ENCODE measurements around the gene DOCK4.
"Not testable (repeated sequence)": the region's sequence is repeated elsewhere in the genome, so short reads cannot be mapped to it uniquely, and the experiment has no call there.

The DOCK4 gene

DNA sequence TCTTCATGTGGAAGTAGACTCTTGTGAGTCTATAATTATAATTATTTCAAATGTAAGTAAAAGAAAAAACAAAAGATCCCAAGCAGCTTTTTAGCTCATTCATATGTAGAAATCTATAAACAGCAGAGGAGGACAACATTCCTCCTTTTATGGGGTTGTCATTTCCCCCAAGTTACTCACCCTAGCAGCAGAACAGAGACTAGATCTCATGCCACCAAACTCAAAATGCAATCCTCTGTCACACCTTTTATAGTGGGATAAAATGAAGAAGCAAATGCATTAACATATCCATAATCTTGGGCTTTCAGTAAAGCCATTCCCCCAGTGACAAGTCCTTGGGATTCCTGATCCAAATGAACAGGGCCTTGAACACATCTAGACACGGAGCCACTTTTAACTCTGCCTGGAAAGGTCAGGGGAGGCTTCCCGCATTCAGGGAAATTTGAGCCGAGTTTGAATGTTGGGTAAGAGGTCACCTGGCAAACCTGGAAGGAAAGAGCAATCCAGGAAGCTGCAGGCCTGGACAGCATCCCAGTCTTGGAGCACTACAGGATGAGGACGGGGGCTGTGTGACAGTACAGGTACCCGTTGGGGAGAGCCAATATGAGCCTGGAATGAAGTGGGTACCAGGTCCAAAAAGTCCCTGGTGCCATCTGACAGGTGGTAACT, 76.4 kb downstream of the DOCK4 start:
- no peak for DNase-seq

DNA sequence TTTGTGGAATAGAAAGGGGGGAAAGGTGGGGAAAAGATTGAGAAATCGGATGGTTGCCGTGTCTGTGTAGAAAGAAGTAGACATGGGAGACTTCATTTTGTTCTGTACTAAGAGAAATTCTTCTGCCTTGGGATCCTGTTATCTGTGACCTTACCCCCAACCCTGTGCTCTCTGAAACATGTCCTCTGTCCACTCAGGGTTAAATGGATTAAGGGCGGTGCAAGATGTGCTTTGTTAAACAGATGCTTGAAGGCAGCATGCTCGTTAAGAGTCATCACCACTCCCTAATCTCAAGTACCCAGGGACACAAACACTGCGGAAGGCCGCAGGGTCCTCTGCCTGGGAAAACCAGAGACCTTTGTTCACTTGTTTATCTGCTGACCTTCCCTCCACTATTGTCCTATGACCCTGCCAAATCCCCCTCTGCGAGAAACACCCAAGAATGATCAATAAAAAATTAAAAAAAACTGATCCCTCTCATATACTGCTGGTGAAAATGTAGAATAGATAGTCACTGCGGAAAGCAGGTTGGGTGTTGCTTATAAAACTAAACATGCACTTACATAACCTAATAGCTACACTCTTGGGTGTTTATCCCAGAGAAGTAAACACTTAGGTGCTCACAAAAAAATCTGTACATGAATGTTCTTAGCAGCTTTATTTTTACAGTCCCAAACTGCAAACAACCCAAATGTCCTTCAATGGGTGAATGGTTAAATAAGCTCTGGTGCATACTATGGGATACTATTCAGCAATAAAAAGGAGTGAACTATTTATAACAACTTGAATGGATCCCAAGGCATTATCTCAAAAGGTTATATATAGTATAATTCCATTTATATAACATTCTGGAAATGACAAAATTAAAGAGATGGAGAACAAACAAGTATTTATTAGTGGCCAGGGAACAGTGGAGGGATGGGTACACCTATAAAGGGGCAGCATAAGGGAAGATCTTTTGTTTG, 77.5 kb downstream of the DOCK4 start:
- not testable (repeated sequence) for DNase-seq

DNA sequence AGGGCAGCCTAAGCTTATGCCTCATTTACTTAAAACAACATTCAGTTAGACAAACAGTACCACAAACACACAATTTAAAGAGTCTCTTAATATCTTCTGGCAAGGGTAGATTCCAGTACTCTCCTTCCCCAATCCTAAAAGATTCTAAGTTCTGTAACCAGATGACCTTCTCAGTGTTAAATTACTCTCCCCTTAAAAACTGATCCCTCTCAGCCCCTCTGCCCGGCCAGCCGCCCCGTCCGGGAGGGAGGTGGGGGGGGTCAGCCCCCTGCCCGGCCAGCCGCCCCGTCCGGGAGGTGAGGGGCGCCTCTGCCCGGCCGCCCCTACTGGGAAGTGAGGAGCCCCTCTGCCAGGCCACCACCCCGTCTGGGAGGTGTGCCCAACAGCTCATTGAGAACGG, 78.2 kb downstream of the DOCK4 start:
- DNase-seq, result not testable (repeated sequence)

DNA sequence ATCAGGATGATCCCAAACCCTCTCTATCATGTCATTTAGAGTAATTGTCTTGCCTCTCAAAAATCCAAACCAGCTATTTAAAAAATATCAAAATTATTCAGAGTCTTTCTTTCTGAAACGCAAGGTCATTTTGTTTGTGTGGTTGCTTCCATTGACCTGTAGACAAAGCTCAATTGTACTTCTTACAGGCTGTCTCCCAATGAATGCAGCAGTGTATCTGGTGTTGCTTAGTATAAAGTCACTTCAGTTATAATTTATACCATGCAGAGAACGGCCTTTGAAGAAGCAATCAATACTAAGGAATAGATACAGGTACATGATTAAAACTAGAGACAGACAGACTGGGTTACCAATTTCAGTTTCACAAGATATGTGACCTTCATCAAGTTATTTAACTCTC, 80.9 kb downstream of the DOCK4 start:
- DNase-seq, result no peak

DNA sequence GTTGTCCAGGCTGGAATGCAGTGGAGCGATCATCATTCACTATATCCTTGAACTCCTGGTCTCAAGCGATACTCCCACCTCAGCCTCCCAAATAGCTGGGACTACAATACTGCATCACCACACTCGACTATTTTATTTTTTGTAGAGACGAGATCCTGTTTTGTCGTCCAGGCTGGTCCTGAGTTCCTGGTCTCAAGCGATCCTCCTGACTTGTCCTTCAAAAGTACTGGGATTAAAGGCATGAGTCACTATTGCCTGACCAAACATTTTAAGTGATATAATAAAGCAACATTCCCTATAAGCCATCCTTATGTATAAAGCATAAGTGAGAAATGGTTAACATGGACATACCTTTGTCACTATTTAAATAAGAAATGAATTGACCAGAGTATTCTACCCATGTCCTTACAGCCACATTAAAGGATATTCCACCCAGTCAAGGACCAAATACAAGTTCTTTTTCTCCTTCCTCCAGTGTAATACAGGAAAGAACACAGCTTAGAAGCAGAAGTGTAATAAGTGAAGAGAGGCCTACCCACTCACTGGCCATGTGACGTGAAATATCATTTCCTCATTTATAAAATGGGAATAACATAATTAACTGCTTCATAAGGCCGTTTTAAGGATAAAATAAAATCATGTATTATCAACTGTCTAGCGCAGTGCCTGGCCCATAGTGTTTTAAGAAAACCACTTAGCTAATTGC, 82.0 kb downstream of the DOCK4 start:
- DNase-seq, result no peak

DNA sequence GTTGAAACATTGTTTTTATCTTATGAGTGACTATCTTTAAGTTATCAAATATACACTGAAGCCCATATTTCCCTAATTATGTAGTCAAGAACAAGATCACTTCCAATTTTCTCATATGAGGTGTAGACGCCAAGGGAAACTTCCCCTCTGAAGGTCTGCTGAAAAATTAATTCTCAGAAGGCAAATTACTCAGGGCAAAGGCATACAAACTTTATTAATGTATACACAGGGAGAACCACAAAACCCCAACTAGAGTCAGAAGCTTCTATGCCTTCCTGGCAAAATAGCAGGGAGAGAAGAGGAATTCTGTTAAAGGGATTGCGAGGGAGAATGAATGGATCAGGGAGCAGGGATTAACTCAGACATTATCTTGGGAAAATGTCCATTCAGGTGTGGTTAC, 83.4 kb downstream of the DOCK4 start:
- DNase-seq, result no peak

DNA sequence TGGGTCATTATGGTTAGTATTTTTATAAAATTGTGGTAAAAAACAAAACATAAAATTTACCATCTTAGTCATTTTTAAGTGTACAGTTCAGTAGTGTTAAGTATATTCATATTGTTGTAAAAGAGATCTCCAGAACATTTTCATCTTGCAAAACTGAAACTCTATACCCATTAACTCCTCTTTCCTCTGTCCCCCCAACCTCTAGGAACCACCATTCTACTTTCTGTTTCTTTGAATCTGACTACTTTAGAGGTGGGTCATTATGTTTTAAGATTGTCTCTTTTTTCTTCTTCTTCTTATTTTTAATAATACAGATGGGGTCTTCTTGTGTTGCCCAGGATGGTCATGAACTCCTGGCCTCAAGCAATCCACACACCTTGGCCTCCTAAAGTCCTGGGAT, 84.1 kb downstream of the DOCK4 start:
- DNase-seq, result no peak

DNA sequence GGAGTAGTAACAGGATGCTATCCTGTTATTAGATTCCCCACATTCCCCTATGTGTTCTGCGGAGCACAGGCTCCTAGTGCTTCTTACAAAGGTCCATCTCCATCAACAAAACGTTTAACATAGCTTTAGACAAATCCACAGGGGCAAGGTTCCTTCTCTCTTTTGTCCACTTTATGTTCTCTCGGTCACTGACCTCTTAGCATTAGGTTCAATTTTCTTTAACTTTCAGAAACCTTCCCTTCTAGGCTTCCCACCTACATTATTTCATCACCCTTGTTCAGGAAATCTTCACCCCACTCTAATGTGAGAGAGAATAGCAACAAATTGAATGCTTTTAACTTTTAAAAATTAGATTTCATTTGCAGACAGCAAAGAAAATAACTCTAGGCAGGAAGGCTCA, 84.9 kb downstream of the DOCK4 start:
- no peak for DNase-seq

DNA sequence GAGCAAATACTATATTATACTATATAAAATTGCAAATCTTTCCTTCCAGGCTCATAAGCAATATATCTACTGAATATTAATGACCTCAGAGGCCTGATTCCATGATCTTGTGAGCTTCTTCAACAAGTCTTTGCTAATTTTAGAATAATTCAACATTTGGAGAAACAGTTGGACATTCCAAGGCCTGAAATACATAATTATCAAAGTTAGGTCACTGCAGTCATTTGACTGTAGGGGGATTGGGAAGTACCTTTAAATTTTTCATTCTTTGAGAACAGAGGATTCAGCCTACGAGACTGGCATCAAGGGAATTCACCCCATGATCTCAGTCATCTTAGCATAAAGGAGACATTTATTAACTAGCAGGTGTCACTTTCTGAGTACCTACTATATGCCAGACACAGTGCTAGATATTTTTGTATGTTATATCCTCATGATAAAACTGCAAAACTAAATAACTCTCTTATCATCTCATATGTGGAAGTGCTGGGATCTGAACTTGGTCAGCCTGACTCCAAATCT, 85.4 kb downstream of the DOCK4 start:
- DNase-seq, result no peak

DNA sequence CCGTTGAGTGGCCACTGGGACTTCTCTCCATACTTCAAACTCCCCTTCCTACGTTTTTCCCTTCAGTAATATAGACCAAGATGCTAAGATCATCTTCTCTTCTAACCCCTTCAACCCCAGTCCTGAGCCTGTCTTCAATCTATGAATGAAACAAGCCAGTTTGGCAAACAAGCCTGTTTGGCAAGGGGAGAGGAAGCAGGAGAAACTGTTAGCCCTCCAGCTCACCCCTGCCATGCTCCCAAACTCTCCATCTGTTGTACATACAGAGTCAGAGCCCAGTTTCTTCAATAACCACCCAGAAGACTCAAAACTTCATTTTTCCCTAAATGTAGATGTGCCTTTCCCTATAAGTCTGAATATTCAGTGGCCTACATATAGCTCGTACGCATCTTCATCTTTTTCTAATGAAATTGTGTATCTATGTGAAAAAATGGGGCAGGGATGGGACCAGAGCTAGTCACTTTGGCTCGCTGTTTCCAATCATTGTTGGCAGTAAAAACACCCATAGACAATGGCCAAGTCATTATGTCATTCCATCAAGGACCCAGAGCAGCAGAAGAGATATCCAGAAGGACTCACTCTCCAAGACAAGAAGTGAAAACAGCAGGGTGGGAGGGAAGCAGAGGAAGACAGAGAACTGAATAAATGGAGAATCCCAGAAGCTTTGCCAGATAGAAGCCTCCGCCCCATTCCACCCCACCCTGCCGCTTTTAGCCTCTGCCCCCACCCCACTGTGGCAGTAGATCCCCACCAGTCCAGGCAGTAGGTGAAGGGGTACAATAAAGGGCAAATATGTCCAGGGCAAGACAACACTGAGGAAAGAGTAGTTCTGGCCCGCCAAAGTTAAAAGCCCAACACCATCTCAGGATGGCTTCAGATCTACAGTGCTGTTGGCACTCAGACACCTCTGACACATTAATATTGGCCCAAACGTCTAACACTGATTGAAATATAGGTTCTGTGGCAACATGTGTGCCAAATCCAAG, 87.3 kb downstream of the DOCK4 start:
- no peak for DNase-seq

DNA sequence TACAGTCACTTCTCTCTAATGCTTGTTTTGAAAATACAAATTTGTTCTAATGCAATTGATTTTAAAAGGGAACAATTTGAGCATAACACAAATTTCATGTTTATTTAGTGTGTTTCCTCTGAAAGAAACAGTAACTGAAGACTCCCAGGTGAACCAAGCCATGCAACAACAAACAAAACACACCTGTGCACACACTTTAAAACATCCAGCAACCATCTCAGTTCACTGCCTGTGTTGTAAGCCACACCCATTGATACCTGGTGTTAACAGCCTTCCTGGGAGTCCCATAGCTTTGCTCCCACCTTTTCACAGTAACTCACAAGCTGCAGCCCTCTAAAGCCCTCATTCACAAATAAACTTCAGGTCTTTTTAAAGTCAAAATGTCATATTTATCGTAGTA, 89.3 kb downstream of the DOCK4 start:
- no peak for DNase-seq

DNA sequence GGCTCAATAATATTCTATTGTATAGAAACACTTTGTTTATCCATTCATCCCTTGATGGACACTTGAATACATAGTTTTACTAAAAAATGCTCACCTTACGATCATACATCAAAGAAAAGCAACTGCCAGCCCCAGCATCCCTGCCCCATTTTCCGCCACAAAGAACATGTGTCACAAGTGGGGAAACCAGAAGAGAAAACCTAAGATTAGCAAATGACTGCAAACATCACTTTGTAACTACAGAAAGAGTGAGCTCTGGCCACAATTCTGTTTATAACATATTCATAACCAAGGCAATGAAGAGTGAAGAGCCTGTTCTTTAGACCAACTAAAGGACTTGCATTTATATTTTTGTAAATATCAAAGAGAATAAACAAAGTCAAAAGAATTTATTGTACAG, 89.8 kb downstream of the DOCK4 start:
- no peak for DNase-seq

DNA sequence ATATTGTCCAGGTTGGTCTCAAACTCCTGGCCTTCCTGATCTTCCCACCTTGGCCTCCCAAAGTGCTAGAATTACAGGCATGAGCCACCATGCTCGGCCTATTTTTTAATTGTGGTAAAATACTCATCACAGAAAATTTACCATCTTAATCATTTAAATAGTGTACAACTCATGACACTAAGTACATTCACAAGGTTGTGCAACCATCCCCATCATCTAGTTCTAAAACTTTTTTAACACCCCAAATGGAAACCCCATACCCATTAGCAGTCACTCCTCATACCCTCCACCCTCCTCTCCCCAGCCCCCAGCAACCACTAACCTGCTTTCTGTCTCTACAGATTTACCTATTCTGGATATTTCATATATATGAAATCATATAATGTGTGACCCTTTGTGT, 90.3 kb downstream of the DOCK4 start:
- DNase-seq, result no peak

DNA sequence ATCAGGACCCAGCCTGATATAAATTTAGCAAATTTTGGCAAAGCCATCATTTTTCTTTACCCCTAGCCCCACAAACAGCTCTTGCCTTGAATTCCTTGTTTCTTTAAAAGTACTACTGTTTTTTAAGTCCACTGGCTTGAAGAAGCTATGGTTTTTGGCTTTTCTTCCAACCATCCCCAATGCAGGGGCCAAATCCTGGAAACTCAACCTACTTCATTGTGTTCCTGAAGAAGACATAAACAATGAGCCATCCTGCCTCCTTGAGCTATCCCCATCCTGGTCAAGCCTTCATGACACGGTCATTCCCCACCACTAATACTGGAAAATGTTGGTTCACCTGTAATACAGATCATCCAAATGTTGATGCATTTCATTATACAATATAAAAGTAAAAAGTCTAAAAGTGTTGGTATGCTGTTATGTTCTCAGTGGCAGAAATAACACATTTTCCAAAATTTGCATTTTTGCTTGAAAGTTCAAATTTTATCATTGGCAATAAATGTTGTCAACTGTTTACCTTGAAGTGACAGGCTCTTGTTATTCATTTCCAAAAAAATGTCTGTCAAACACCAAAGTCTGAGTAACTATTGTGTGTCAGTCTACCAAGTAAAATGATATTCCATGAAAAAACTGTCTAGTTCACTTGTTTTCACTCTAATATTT, 92.2 kb downstream of the DOCK4 start:
- DNase-seq, result no peak

DNA sequence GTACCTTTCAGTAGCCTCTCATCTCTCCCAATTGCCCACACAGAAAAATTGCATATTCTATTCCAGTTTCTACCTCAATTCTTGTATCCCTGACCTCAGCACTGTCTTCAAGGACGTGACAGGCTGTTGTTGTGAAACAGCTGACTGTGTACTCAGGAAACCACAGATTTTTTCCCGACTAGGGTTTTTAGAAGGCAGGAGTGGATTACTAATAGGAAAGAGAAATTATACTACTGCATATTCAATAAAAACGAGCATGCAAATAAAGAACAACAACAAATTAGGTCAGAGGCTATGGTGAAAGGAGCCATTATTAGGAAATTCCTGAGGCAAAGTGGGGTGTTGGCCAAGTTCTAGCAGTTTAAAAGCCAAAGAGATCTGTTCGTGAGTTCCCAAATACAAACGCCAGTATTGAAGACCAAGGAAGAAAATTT, 93.4 kb downstream of the DOCK4 start:
- DNase-seq, result no peak

DNA sequence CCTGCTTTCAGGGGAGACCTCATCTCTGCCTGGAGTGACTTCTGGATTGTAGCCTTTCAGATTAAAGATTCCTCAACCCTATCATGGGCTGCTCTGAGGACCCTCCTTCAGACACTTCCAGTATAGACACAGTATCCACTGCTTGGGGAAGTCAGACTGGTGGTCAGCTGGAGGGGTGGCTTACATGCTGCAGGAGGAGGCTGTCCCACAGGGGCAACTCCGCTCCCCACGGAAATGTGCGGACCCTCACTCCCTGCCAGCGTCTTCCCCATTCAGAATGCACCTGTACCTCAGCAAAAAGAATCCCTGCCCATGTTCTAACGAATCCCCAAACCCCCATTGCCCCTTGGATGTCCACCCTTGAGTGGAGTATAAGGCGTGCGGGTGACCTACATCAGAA, 95.5 kb downstream of the DOCK4 start:
- no peak for DNase-seq

DNA sequence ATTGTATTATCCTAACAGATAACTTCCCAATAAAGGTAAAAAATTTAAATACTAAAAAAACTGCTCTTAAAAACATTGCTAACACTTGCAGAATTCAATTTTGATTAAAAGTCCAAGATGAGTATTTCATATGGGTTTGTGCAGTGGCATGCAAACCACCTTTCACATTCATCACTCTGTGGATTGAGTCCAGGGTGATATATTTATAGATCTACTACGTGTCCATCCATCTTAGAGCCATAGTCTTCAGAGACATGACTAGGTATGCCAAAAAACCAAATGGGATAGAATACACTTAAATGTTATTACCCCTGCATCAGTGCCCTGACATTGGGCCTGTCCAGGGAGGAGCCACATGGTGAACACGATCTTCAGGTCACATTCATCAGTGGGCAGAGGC, 96.0 kb downstream of the DOCK4 start:
- DNase-seq, result no peak

DNA sequence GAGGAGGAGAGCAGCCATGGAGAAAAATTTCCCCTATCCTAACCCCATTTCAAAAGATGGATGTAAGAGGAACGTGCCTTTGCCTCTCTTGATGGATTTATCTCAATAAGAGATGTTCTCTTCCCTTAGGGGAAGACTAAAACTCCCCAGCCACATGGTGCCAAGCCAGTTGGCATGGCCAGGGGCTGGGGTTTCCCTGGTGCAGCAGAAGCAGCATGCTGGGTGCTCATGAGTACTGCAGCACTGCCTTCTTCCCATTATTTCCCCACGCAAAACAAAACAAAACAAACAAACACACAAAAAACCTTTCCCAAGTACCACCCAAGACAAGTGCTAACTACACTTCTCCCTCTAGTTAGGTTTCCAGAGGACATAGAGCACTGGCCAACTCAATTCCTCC, 97.2 kb downstream of the DOCK4 start:
- no peak for DNase-seq

DNA sequence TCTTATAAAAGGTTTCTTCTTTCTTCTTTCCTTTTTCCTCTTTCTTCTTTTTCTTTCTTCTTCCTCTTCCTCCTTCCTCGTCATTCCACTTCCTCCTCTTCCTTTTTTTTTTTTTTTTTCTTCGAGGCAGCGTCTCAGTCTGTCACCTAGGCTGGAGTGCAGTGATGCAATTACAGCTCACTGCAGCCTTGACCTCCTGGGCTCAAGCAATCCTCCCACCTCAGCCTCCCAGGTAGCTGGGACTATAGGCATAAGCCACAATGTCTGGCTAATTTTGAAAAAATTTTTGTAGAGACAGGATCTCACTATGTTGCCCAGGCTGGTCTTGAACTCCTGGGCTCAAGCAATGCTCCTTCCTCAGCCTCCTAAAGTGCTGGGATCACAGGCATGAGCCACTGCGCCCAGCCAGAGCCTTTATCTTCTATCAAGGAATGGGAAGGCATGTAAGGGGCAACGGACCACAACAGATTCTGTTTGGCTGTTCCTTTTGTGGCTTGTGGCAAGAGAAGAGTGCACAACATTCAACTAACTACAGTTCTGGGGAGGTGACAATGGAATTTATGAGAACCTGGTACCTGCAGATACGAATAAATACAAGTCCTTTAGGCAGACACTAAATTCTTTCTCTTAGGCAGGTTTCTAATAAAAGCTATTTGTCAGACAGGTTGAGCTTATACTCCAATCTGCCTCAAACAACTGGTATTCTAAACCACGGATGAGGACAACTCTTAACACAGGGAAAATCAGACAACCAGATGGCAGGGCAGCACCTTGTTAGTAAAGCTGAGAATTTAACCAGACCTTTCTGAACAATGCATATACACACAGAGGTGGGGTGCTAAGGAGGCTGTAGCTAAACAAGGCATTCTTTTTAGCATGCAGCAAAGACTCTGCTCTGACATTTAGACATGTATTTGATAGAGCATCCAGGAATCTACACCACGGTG, 100.3 kb downstream of the DOCK4 start:
- no peak for DNase-seq

DNA sequence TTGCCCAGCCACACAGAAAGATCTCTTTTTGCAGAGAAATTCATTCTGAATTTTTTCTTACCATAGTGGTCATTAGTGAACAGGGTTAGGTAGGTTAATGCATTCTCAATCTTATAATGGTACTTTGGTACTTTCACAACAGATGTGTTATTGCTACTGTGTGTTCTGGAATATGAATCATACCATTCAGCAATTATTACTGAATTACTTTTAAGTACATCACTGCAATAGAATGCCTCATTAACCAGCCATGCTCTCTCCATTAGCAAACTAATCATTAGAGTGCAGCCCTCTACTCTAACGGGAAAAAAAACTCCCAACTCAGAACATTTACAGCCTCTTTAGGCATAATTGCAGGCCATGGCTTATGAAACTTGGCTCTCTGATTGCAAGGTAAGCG, 102.1 kb downstream of the DOCK4 start:
- no peak for DNase-seq
